ENCODE results near the gene NCMAP.

Gene NCMAP

DNA sequence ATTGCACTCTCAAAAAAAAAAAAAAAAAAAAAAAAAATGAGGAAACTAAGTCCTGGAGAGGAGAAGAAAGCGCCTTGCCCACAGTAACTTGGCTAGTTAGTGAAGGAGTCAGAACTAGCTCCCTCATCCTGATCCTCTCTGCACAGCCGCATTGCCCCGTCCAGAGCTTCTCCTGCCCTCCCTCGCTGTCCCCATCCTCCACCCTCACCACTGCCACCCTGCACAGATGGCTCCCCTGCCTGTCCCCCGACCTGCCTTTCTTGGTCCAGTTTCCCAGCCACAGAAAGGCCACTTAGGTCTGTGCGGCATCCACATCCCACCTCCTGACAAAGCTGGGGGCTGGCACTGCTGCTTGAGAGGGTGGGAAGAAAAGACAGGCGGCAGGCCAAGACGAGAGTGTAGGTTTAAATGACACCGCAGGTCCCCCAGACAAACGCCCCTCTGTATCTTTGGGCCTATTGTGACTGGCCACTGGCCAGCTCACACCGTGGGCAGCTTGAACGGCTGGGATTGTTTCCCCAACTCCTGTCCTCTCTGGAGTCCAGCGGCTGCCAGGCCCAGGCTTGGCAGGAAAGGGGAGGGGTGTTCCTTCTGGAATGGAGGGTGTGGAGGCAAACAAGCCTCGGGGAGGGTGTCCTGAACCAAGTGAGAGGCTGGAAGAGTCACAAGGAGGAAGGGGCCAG, 20.2 kb downstream of the NCMAP start:
- no peak for DNase-seq

- DNase-seq = no peak
Observed at GRCh38 chr1:24578846-24579245, 23.0 kb downstream of the NCMAP start.

GRCh38 chr1:24580756-24581155, 24.9 kb downstream of the NCMAP start:
- no peak for DNase-seq

- no peak for DNase-seq
Observed at GRCh38 chr1:24584171-24584647, 28.3 kb downstream of the NCMAP start.

DNA sequence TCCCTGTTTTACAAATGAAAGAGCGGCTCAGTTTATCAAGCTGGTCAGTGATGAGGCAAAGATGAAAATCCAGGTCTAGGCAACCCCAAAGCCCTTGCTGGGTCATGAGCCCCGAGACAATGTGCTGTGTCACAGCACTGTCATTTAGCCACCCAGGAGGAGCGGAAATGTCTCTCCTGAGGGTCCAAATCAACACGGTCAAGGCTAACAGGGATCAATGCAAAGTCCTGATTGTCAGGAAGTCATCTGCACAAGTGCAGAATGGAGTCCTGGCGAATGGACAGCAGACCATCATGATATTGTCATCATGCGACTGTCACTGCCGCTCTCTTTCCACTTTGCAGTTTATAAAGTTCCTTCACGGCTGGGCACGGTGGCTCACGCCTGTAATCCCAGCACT, 30.2 kb downstream of the NCMAP start:
- no peak for DNase-seq

- DNase-seq = peak; percentile 71 to 81 (median 77)
Observed at GRCh38 chr1:24586970-24587820, 31.3 kb downstream of the NCMAP start.

DNA sequence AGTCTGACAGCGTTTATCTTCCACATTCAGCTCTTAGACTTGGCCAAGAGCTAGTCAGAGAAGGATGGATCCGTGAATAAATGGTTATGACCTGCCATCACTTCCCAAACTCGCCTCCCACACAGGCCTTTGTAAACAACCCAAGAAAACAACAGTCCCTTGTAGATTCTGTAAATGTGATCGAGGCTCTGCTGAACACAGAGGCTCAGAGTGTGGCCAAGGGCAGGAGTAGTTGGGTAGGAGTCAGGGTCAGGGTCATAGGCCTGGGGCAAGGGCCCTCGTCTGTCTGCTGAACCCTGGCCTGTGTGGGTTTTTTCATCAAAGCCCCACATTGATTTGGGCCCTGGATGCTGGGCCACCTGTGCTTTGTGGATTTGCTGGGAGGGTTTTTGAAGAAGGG, 32.7 kb downstream of the NCMAP start:
- no peak for DNase-seq

DNA sequence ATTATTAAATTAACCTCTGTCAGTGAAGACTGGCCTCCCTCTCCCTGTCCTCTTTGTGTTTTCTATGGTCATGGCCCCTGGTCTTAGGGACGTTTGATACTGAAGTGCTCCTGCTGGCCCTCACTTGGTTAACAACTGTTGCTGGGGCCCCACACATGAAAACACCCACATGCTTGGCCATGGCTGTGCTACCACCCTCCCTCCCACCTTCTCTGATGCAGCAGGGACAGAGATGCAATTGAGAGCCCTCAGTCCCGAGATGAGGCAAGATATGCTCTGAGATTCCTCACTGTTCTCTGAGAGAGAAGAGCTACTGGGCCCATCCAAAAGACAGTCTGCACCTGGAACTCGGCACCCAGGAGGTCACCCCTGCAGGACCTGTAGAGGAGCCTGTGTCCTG, 33.3 kb downstream of the NCMAP start:
- no peak for DNase-seq

- no peak for DNase-seq
Observed at GRCh38 chr1:24591781-24592180, 35.9 kb downstream of the NCMAP start.

DNA sequence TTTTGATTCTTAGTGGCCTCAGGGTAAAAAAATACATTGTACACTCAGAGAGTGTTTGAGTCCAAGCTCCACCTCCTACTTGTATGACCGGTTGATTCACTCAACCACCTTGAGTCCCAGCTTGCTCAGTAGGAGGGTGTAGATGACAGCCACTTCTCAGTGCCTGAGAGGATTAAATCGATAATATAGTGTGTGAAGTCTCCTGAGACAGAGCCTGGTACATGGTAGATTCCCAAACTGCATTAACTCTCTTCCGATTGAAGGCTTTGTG, 38.4 kb downstream of the NCMAP start:
- no peak for DNase-seq

- no peak for DNase-seq
Observed at GRCh38 chr1:24596401-24596880, 40.6 kb downstream of the NCMAP start.

DNA sequence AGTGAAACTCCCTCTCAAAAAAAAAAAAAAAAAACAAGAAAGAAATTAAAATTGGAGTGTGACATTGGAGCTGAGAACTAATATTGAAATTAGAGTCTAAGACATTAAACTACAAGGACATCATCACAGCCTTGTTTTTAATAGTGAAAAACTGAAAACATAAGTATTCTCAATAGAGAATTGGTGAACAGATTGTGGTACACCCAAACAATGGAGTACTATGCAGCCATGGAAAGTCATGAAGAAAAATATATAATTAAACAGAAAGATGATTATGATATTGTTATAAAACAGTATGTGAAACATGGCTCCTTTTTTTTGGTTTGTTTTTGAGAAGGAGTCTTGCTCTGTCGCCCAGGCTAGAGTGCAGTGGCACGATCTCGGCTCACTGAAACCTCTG, 43.4 kb downstream of the NCMAP start:
- no peak for DNase-seq

DNA sequence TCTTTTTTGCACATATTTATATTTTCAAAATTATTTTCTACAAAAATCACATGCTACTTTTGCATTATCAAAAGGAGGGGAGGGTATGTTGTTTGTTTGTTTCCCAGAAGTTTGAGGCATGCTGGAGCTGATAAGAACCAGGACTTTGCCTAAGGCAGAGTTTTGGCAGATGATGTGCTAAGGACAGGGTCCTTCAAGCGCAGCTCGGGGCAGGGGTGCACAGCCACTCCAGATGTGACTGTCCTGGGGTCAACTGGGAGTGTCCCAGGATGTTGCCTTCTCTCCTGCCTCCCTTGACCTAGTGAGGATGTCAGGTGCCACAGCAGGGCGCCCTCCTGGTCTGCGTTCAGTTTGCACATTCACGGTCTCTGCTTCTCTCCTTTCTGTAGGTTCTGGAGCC, 44.7 kb downstream of the NCMAP start:
- DNase-seq = no peak

GRCh38 chr1:24605534-24606295, 49.8 kb downstream of the NCMAP start:
- no peak for DNase-seq

- no peak for DNase-seq
Observed at GRCh38 chr1:24606296-24606605, 50.4 kb downstream of the NCMAP start.

- DNase-seq = no peak
Observed at GRCh38 chr1:24606621-24607020, 50.7 kb downstream of the NCMAP start.

- DNase-seq = no peak
Observed at GRCh38 chr1:24609949-24610517, 54.1 kb downstream of the NCMAP start.

DNA sequence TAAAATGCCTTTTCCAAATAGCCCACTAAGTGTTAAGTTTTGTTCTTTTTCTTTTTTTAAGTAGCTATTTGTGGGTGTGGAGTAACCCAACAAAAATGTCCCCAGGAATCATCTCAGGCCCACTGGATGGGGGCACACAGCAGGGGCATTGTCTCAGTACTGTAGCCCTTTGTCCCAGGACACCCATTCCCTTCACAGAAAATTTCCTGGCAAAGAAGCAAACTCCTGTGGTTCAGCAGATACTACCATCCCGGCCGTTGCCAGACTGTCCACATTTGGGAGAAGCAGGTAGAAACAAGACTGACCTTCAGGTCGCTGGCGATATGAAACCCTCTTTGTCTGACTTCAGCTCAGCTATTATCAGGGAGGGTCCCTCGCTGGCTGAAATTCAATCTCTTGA, 63.5 kb downstream of the NCMAP start:
- no peak for DNase-seq

DNA sequence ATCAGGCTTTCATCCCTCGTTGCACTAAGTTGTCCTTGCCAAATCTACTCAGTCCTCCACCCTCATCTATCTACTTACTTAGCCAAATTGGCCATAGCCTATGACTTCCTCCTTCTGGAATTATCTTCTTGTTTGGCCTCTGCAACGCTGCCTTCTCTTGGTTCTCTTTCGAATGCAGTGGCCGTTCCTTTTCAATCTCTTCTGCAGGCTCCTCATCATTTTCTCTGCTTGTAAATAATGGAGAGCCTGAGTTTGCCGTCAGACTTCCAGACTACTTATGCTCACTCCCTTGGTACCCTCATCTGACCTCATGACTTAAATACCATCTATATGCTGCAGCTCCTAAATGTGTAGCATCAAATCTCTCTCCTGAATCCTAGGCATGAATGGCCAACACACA, 64.8 kb downstream of the NCMAP start:
- no peak for DNase-seq

GRCh38 chr1:24621121-24621520, 65.2 kb downstream of the NCMAP start:
- DNase-seq = no peak

DNA sequence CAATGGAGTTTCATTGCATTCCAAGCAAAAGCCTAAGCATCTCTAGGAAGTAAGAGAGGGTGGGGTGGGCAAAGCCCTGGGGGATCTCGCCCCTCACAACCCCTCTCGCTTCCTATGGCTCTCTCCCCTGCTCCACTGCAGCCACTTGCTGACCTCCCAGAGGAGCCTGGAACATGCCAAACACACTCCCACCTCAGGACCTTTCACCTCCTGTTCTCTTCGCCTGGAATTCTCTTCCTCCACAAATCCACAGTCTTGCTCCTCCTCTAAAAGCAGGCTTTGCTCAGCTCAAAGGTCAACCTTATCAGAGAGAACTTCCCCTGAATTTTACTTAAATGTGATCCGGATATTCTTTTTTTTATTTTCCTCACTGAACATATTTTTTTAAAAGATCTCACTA, 66.3 kb downstream of the NCMAP start:
- no peak for DNase-seq

GRCh38 chr1:24632832-24633175, 76.9 kb downstream of the NCMAP start:
- DNase-seq = no peak

- peak; percentile 60 to 81 (median 80) for DNase-seq
Observed at GRCh38 chr1:24635195-24635843, 79.4 kb downstream of the NCMAP start.
